ENCODE data around the gene TOX4. TPM values are rescaled to one million over a fixed set of nuclear protein-coding genes. Genes with fewer than 3 reads are reported as not detected.

Gene TOX4
- total RNA-seq, 2 donors from 2014 or later: 40.2 to 40.3 TPM

DNA sequence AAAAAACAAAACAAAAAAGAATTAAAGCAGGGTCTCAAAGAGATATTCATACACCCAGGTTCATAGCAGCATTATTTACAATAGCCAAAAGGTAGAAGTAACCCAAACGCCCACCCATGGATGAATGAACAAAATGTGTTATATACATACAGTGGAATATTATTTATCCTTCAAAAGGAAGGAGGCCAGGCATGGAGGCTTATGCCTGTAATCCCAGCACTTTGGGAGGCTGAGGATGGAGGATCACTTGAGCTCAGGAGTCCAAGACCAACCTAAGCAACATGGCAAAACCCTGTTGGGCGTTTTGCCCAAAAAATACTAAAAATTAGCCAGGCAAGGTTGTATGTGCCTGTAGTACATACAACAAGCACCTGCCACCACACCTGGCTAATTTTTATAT, 29.6 kb downstream of the TOX4 start:
- Histone ChIP-seq H3K27ac (no peak overlapping the region), H3K4me3 (no peak overlapping the region), H3K9me3 (no peaks in the 10 kb centered on the region), H3K36me3 (peaks cover 20% of the 10 kb centered on the region), H3K27me3 (no peaks in the 10 kb centered on the region), H3K4me1 (peaks cover 0 to 18% of the 10 kb centered on the region in 2 donors)
- no peak for TF ChIP-seq CTCF (IDR thresholded peaks at IDR 0.05)
- DNase-seq (ENCODE audit: low spot score): no peak

DNA sequence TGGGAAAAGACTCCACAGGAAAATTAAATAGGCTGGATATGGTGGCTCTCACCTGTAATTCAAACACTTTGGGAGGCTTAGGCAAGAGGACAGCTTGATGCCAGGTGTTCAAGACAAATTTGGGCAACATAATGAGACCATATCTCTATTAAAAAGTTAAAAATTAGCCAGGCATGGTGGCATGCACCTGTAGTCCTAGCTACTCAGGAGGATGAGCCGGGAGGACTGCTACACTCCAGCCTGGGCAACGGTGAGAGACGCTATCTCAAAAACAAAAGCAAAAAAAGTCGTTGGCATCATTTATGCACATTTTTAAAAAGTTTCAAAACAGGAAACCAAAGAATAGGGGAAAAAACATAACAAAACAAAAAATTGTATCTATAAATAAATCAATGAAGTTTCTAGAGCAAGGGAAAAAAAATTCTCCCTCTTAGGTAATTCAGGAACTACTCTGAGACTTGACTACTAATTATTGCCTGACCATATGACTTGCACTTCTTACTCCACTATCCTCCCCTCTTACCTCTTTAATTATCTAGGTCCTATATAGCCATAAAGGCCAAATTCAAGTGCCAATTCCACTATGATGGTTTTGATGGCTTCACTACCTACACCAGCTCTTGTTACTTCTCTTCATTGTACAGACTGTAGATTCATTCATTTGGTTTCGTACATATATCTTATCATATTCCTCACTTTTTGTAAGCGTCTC, 32.6 kb downstream of the TOX4 start:
- Histone ChIP-seq H3K4me3 (peak overlapping the region; percentile 87 to 97), H3K27me3 (no peaks in the 10 kb centered on the region), H3K27ac (no peak overlapping the region), H3K4me1 (peaks cover 0 to 18% of the 10 kb centered on the region in 2 donors), H3K36me3 (no peaks in the 10 kb centered on the region), H3K9me3 (no peaks in the 10 kb centered on the region)
- DNase-seq (ENCODE audit: low spot score): no peak
- TF ChIP-seq CTCF (IDR thresholded peaks at IDR 0.05): no peak

DNA sequence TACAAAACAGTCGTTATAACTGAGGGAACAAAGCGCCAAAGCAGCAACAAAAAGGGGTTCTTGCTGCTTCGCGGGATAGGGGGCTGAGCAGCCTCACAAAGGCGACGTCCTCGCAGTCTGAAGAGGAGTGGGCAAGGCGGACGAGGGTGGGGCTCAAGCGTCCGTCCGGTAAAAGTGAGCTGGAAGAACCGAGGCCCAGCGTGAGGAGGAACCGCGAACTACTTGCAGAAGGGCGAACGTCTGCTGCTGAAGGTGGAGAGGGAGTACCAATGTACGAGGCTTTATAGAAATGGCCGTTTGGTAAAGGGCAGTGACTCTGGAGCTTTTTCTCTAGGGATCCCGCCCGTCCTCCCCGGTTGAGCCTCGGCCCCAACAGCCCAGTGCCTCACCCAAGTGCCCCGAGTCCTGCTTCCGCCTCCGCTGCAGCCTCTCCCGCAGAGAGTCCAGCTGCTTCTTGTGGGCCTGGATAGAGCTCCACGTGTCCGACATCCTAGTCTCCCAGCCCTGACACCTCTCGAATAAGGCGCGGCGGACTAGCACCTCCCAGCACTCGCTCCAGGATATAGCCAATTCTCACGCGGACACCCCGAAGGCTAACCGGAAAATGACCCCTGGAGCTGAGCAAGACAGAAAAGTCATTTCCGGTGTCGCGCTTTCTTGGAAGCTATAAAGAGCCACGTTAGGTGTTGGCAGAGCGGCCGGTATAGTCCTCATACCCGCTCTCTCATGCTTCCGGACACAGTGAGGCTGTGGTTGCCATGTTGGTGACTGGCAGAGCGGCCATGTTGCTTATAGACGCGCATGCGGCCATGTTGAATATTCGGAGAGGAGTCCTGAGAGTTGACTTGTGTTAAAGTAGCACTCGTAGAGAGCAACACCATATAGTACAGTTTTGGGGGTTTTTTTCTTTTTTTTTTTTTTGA, 34.0 kb downstream of the TOX4 start, which contains the start of gene METTL3:
Gene METTL3 (minus strand): TSS at position 606 of the 923 bp plus-strand sequence. CDS start 117 bp downstream, at position 489.
- Histone ChIP-seq H3K27ac (peak within 1 kb of the TSS; percentile 82 to 84), H3K4me3 (peak within 1 kb of the TSS; percentile 87 to 97), H3K27me3 (no peaks in the 10 kb centered on the region), H3K4me1 (peaks cover 0 to 18% of the 10 kb centered on the region in 2 donors), H3K9me3 (no peaks in the 10 kb centered on the region), H3K36me3 (no peaks in the 10 kb centered on the region)
- peak; percentile 97 for DNase-seq (ENCODE audit: low spot score)
- no peak for TF ChIP-seq CTCF (IDR thresholded peaks at IDR 0.05)

DNA sequence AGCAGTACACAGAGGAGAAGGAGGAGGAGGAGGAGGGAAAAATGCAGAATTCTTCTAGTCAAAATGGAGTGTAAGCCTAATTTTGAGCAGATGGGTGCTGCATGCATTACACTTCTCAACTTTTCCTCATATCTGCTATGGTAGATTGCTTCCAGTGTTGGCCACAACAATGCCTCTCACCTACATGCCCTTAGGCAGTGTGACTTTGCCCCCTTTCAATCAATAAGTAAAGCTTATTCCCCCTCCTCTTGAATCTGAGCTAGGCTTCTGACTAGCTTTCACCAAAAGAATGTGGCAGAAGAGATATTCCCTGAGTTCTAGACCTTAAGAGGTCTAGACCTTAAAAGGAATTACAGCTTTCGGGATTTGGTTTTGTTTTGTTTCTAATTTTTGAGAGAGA, 37.3 kb downstream of the TOX4 start:
- no peaks in the 10 kb centered on the region for H3K36me3 ChIP-seq
- H3K27me3 ChIP-seq: no peaks in the 10 kb centered on the region
- H3K9me3 ChIP-seq: no peaks in the 10 kb centered on the region
- no peak for DNase-seq (ENCODE audit: low spot score)
- H3K27ac ChIP-seq: no peak overlapping the region
- no peak for TF ChIP-seq CTCF (IDR thresholded peaks at IDR 0.05)
- H3K4me3 ChIP-seq: no peak overlapping the region
- H3K4me1 ChIP-seq: peaks cover 0 to 14% of the 10 kb centered on the region in 2 donors

- H3K9me3 ChIP-seq: no peaks in the 10 kb centered on the region
- no peak overlapping the region for H3K27ac ChIP-seq
- H3K4me1 ChIP-seq: no peaks in the 10 kb centered on the region
- DNase-seq (ENCODE audit: low spot score): no peak
- no peak overlapping the region for H3K4me3 ChIP-seq
- no peaks in the 10 kb centered on the region for H3K27me3 ChIP-seq
- no peaks in the 10 kb centered on the region for H3K36me3 ChIP-seq
- no peak for TF ChIP-seq CTCF (IDR thresholded peaks at IDR 0.05)
Measured at GRCh38 chr14:21518725-21519124, 41.7 kb downstream of the TOX4 start.
